Measurements from ENCODE around the gene CC2D1A. TPM values are rescaled to one million over a fixed set of nuclear protein-coding genes. Genes with fewer than 3 reads are reported as not detected.

The CC2D1A gene
- total RNA-seq, 2 donors from 2014 or later: 35.5 to 52.1 TPM

- Histone ChIP-seq H3K27ac (no peak overlapping the region), H3K27me3 (no peaks in the 10 kb centered on the region), H3K9me3 (no peaks in the 10 kb centered on the region), H3K4me3 (no peak overlapping the region), H3K36me3 (replicated peaks in 1 of 2; ENCODE audit: insufficient read depth in 1 of 2, low read depth in 2 of 2) (no peaks in the 10 kb centered on the region), H3K4me1 (peaks cover 18% of the 10 kb centered on the region)
- TF ChIP-seq CTCF (IDR thresholded peaks at IDR 0.05): no peak
- intact Hi-C loops (cut with DNase I): loop anchor here (10.0 kb wide), 1 partner anchor 184 kb away; no protein-coding TSS in a partner anchor
- 84 to 95% methylated on average over 3 to 4 of the region's 4 CpGs for WGBS, 2 donors
- ATAC-seq: no peak
- DNase-seq: no peak
These were observed 35.1 kb upstream of the CC2D1A start for GRCh38 chr19:13870873-13871272.

DNA sequence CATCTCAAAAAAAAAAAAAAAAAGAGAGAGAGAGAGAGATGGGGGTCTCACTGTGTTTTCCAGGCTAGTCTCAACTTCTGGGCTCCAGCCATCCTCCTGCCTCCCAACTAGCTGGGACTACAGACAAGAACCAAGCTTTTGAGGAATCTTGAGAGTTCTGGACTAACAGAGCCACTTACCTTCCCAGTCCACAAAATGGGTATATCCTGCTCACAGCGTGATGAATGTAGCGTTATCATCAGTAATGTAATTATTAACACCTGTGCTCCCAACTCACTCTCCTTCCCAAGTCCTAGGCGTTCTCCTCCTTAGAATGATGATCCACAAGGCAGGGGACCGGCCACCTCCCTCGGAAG is 33.7 kb upstream of the CC2D1A start:
- intact Hi-C loops (cut with DNase I): loop anchor here (10.0 kb wide), 1 partner anchor 182 kb away; no protein-coding TSS in a partner anchor
- TF ChIP-seq CTCF (IDR thresholded peaks at IDR 0.05) (no peak), POLR2A (IDR thresholded peaks at IDR 0.05) (no peak)
- Histone ChIP-seq H3K4me3 (no peak overlapping the region), H3K36me3 (replicated peaks in 1 of 2; ENCODE audit: insufficient read depth in 1 of 2, low read depth in 2 of 2) (no peaks in the 10 kb centered on the region), H3K27ac (no peak overlapping the region), H3K9me3 (no peaks in the 10 kb centered on the region), H3K4me1 (peaks cover 12% of the 10 kb centered on the region), H3K27me3 (no peaks in the 10 kb centered on the region)
- 9 to 21% methylated on average over 5 of the region's 5 CpGs for WGBS, 2 donors
- DNase-seq (no peak), ATAC-seq (no peak)

- peak in 3 of 4 donors; percentile 28 to 46 (median 36) for DNase-seq
- Histone ChIP-seq H3K27me3 (no peaks in the 10 kb centered on the region), H3K36me3 (replicated peaks in 1 of 2; ENCODE audit: insufficient read depth in 1 of 2, low read depth in 2 of 2) (no peaks in the 10 kb centered on the region), H3K9me3 (no peaks in the 10 kb centered on the region), H3K4me1 (peaks cover 12% of the 10 kb centered on the region), H3K4me3 (no peak overlapping the region), H3K27ac (no peak overlapping the region)
- 2 to 3% methylated on average over 16 to 33 of the region's 45 CpGs for WGBS, 2 donors
- intact Hi-C loops (cut with DNase I): loop anchor here (10.0 kb wide), 1 partner anchor 182 kb away; no protein-coding TSS in a partner anchor
- peak; percentile 28 for ATAC-seq
- TF ChIP-seq POLR2A (IDR thresholded peaks at IDR 0.05) (no peak), CTCF (IDR thresholded peaks at IDR 0.05) (peak in 4 of 7 experiments; percentile 10 to 17 (median 10))
These were observed 33.2 kb upstream of the CC2D1A start for GRCh38 chr19:13872695-13873389.

- DNase-seq: no peak
These were observed 32.0 kb upstream of the CC2D1A start for GRCh38 chr19:13873834-13874515.

More at GRCh38 chr19:13873834-13874515, 32.0 kb upstream of the CC2D1A start:
- no peak for TF ChIP-seq POLR2A (IDR thresholded peaks at IDR 0.05)
- no peak for TF ChIP-seq CTCF (IDR thresholded peaks at IDR 0.05)
- Histone ChIP-seq H3K36me3 (replicated peaks in 1 of 2; ENCODE audit: insufficient read depth in 1 of 2, low read depth in 2 of 2) (no peaks in the 10 kb centered on the region), H3K9me3 (no peaks in the 10 kb centered on the region), H3K27me3 (no peaks in the 10 kb centered on the region), H3K4me3 (no peak overlapping the region), H3K4me1 (peaks cover 12% of the 10 kb centered on the region), H3K27ac (no peak overlapping the region)
- no peak for ATAC-seq
- WGBS, 2 donors: 77% methylated on average over 27 to 29 of the region's 35 CpGs
- intact Hi-C loops (cut with DNase I): loop anchor here (10.0 kb wide), 1 partner anchor 181 kb away; no protein-coding TSS in a partner anchor

Measured in body of pancreas (tissue), 4 donors.